H1 (cell line): ENCODE measurements around the gene SLC35F1. TPM values are rescaled to one million over a fixed set of nuclear protein-coding genes. Genes with fewer than 3 reads are reported as not detected.

Experiments
- CHD2 ChIP-seq: IDR thresholded peaks from 2 replicates; pipeline ENCODE4 v1.6.1; 2012; ENCODE audit warnings: low read length, improper control_type of control experiment
- FOSL1 ChIP-seq: IDR thresholded peaks from 2 replicates; pipeline ENCODE4 v1.6.1; 2011; ENCODE audit warnings: mild to moderate bottlenecking, low read depth, low read length, moderate library complexity; ENCODE audit not compliant: insufficient read depth
- NANOG ChIP-seq: IDR thresholded peaks from 2 replicates; pipeline ENCODE4 v1.6.1; 2011; ENCODE audit warnings: low read length, low read depth, mild to moderate bottlenecking, inconsistent platforms; ENCODE audit not compliant: insufficient read depth, poor library complexity, severe bottlenecking
- PHF8 ChIP-seq: fragments of 200-600 bp; sonication (generic); conservative IDR thresholded peaks from 2 replicates; pipeline ENCODE4 v1.7.1; 2012; ENCODE audit warnings: low read depth, mild to moderate bottlenecking, inconsistent platforms, low read length, moderate library complexity
- RNF2 ChIP-seq: fragments of 200-900, 300-1000 bp; sonication (generic); IDR thresholded peaks from 2 replicates; pipeline ENCODE4 v1.7.1; 2016; ENCODE audit warnings: borderline replicate concordance, low read depth, mild to moderate bottlenecking, antibody characterized with exemption, low read length; ENCODE audit not compliant: poor library complexity, severe bottlenecking; ENCODE audit errors: missing control alignments
- SAP30 ChIP-seq: fragments of 300-600 bp; sonication (generic); IDR thresholded peaks from 2 replicates; pipeline ENCODE4 v1.7.1; 2012; ENCODE audit warnings: low read length, moderate library complexity, mild to moderate bottlenecking, inconsistent platforms; ENCODE audit not compliant: insufficient read depth, insufficient replicate concordance
- SIN3A ChIP-seq, 2 experiments: IDR thresholded peaks in 1 of 2; conservative IDR thresholded peaks in 1 of 2; 2 replicates each; pipeline ENCODE4 v1.6.1; 2011 to 2012; ENCODE audit warnings: low read length in 2 of 2, improper control_type of control experiment in 1 of 2, low read depth in 1 of 2, mild to moderate bottlenecking in 1 of 2
- polyA plus RNA-seq, 7 experiments: library from polyadenylated mRNA; depleted of rRNA in 3 of 7; stranded (reverse) in 5 of 7; unstranded in 2 of 7; fragments of >200 nt in 5 of 7; fragments of 200-250 nt in 2 of 7; gene quantifications; 1 replicate in 5 of 7; 2 replicates in 1 of 7; 4 replicates in 1 of 7; pipeline versions ENCODE4 v1.2.1 to v1.2.3, GENCODE V29; 2011 to 2013; ENCODE audit warnings: missing spikeins in 2 of 7, mixed read lengths in 2 of 7
- total RNA-seq: library from RNA; stranded (reverse); fragmentation: NEBNext Ultra II Directional; extraction: Animal tissue kit (Norgen Biotek cat#: 25700); gene quantifications from 2 replicates; pipeline ENCODE4 v1.2.1, GENCODE V29; 2021
- TF ChIP-seq, protein P1 (sequence below): IDR thresholded peaks from 2 replicates; pipeline ENCODE4 v1.6.1; 2012; ENCODE audit warnings: inconsistent platforms
- TF ChIP-seq, protein P2 (sequence below): IDR thresholded peaks from 2 replicates; pipeline ENCODE4 v1.6.1; 2012; ENCODE audit warnings: inconsistent platforms

The SLC35F1 gene
- total and polyA plus RNA-seq, 2 of the 8 experiments (the other 6 are each of a cell fraction or from before 2014, with no cell fraction given): 7.0 to 10.0 TPM

DNA sequence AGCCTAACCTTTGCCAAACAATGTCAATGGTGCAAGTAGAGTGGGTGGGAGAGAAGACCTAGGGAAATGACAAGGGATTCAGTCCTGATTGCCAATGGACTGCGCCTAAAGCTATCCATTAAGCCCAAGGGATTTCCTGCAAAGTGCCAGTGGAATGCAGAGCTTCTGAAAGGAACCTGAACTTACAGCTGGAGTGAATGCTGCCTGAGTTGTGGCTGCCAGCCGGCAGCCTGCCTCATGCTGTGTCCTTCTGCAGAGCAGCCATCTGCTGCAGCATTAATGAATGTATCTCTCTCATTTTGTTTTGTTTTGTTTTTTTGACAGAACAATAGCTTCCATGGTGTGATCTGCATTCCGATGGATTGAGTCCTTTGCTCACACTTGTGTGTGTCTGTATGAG lies 44.7 kb downstream of the SLC35F1 start (continued):
- TF ChIP-seq NANOG (peak; percentile 68), SIN3A (conservative IDR thresholded peaks at IDR 0.05 in 1 of 2, IDR thresholded peaks at IDR 0.05 in 1 of 2; ENCODE audit: low read depth in 1 of 2, low read length in 2 of 2) (peak; percentile 54 to 92; a peak in 2 of 4 replicates), SAP30 (no peak), PHF8 (no peak), FOSL1 (no peak), CHD2 (no peak), RNF2 (no peak)
- TF ChIP-seq, protein P1, sequence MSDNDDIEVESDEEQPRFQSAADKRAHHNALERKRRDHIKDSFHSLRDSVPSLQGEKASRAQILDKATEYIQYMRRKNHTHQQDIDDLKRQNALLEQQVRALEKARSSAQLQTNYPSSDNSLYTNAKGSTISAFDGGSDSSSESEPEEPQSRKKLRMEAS: peak; percentile 28; the same call in 1 of the 2 replicates
- TF ChIP-seq, protein P2, sequence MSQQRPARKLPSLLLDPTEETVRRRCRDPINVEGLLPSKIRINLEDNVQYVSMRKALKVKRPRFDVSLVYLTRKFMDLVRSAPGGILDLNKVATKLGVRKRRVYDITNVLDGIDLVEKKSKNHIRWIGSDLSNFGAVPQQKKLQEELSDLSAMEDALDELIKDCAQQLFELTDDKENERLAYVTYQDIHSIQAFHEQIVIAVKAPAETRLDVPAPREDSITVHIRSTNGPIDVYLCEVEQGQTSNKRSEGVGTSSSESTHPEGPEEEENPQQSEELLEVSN: no peak
